Right ventricle myocardium inferior (tissue), 1 donor: ENCODE data around the gene PRODH2. TPM values are rescaled to one million over a fixed set of nuclear protein-coding genes. Genes with fewer than 3 reads are reported as not detected.
"Not testable (repeated sequence)": the region's sequence is repeated elsewhere in the genome, so short reads cannot be mapped to it uniquely, and the experiment has no call there.

Source experiments
- ATAC-seq: fragments of 200-7000 bp; cut with Tn5 transposase; one replicate; pipeline ENCODE4 v1.9.1; 2020; ENCODE audit warnings: mild to moderate bottlenecking, moderate library complexity
- DNase-seq: peaks from one replicate; pipeline ENCODE4 v3.0.0; 2021; ENCODE audit errors: missing footprints
- intact Hi-C: fragments of 100-400 bp; cut with DNase I; formaldehyde crosslinking; loops from one replicate; pipeline ENCODE4 v1.11.0; 2022
- total RNA-seq: library from RNA; stranded (reverse); fragmentation: NEBNext Ultra II Directional; extraction: Animal tissue kit (Norgen Biotek cat#: 25700); gene quantifications from one replicate; pipeline ENCODE4 v1.2.1, GENCODE V29; 2021
- donor health status: DM: no; HTN: yes; CAD: no; lungs with severe emphysema.

PRODH2 gene
- total RNA-seq, 1 donor from 2014 or later: not detected

DNA sequence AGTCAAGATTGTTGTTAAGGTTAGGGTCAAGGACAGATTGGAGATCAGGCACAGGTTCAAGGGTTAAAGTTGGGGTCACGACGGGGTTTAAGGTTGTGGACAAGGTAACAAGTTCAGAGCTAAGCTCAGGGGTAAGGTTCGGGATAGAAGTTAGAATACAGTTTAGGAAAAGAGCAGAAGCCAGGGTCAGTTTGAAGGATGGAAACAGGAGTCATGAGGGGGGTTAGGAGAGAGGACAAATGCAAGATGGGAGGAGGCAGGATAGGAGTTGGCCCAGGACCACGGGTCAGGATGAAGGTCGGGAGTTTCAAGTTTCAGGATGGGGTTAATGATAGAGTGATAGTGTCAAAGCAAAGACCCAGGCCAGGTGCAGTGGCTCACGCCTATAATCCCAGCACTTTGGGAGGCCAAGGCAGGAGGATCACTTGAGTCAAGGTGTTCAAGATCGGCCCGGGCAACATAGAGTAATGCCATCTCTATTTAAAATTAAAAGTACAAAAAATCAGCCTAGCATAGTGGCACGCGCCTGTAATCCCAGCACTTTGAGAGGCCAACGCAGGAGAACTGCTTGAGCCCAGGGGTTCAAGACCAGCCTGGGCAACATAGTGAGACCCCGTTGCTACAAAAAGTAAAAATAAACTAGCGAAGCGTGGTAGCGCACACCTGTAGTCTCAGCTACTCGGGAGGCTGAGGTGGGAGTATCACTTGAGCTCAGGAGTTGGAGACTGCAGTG is 32.0 kb upstream of the PRODH2 start:
- ATAC-seq: no peak
- intact Hi-C loops: no loop called here
- no peak for DNase-seq

DNA sequence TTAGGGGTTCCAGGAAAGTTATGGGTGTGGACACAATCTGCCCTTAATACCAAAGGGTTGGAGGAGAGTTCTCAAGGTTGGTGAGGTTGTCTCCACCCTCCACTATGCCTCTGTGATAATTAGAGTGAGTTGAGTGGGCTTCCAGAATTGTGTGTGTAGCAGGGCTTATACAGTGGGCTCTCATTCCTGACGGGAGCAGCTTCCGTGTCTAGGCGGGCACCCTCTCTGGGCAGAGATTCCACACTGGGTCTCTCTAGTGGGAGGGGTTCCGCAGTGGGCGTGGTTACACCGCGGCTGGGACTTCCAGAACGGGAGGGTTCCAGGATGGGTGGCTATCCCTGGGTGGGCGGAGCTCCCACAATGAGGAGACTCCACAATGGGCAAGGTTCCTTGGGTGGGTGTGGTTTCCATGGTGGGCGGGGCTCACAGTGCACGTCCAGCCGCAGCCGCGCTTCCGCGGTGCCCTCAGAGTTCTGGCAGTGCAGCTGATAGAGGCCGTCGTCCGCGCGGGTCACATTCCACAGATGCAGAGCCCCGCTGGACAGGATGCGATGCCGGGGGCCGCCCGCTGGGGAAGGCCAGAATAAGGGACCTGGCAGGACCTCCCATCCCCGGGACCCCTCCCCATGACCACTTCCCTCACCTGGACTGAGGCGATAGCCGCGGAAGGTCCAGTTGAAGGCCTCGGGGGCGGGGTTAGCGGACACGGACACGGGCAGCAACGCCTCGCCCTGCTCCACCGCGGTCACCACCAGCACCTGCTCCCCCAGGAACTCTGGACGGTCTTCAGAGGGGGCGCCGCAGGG is 31.2 kb upstream of the PRODH2 start:
- intact Hi-C loops: no loop called here
- ATAC-seq: no peak
- DNase-seq: no peak

DNA sequence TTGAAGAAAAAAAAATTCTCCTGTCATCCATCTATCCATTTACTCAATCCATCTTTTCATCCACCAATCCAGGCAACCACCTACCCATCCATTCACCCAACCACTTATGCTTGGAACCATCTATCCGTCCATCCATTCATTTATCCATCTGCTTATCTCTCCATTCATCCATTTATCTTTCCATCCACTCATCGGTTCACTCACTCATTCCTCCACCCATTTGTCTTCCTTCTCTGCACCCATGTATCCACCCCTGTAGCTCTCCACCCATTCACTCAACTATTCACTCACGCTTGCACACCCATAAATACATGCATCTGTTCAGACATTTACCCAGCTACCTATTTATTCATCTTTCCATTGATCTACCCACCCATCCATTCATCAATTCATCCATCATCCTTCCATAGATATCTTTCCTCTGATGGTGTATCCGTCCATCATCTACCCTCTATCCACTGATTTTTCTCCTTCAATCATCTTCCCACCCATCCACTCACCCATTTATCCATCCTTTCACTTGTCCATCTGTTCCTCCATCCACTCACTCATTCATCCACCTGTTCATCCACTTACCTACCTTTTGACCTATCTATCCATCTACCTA is 30.1 kb upstream of the PRODH2 start:
- DNase-seq (no peak), ATAC-seq (no peak)
- intact Hi-C loops: no loop called here

DNA sequence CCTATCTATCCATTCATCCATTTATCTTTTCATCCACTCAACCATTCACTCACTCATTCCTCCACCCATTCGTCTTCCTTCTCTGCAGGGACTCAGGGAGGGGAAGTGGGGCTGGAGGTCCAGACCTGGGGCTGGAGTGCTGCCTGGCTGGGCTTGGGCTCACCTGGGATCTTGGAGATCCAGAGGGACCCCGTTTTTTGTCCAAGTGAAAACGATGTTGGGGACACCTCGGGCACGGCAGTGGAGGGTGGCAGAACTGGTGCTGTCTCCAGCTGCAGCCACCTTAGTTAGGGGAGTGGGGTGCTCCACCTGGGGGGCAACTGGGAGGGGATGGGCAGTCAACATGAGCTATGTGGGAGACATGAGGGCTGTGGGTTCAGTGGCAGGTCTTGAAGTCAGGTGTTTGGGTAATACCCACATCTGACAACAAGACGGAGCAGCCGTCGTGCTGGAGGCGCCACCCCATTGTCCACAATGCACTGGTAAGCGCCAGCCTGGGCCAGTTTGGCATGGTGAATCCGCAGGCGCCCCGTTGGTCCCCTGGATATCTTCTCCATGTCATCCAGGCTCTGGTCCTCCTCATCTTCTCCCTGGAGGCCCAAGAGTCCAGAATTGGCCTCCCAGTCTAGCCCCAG is 29.4 kb upstream of the PRODH2 start:
- intact Hi-C loops: no loop called here
- ATAC-seq: no peak
- no peak for DNase-seq

DNA sequence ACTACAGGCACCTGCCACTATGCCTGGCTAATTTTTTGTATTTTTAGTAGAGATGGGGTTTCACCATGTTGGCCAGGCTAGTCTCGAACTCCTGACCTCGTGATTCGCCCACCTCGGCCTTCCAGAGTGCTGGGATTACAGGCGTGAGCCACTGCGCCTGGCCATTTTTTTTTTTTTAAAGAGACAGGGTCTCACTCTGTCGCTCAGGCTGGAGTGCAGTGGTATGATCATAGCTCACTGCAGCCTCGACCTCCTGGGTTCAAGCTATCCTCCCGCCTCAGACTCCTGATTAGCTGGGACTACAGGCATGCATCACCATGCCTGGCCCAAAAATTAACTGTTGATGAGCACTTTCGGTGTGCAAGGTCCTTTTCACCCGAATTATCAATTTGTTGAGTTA is 23.5 kb upstream of the PRODH2 start:
- ATAC-seq, intact Hi-C loops, DNase-seq: not testable (repeated sequence)

DNA sequence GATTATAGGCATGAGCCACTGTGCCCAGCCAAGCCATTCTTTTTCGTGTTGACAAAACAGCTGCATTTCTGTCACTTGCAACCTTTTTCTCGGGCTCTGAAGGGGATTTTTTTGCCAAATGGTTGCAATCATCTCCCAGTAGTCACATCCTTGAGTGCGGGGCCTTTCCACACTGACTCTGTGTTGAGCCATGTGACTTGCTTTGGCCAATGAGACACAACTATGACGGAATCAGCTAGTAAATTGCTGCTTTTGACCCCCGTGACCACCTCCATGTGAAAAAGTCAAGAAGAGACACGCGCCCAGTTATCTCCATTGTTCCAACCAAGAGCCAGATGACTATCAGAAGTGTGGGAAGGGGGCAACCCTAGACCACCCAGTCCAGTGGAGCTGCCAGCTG is 21.3 kb upstream of the PRODH2 start:
- DNase-seq: no peak
- intact Hi-C loops: no loop called here
- no peak for ATAC-seq

DNA sequence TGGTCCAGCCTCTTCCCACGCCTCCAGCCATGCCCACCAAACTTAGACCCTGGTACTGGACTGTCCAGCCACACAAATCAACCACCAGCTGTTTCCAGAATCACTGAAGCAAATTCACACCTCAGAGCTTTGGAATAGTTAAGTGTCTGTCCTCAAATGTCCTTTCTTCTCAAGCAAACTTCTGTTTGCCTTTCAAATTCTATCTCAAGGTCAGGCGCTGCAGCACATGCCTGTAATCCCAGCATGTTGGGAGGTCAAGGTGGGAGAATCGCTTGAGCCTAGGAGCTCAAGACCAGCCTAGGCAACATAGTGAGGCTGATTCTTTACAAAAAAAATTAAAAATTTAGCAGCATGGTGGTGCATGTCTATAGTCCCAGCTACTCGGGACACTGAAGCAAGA is 19.4 kb upstream of the PRODH2 start:
- no peak for DNase-seq
- intact Hi-C loops: no loop called here
- ATAC-seq: no peak

DNA sequence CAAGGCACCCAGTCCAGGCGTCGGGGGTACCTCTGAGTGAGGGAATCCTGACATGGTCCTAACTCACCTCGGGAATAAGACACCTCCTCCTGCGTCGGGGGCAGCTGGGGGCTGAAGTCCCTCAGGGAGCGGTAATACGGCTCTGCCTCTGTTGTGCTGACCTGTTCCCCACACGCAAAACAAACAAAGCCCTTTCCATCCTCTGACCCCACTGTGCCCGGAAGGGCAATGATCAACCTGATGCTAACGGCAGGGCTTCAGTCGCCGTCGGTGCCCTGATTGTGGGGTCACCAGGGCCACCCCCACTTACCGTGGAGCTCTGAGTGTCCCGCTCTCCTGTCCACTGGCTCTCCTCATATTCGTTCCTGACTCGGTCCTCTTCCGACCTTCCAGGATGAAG is 18.3 kb upstream of the PRODH2 start:
- intact Hi-C loops: no loop called here
- ATAC-seq: no peak
- DNase-seq: no peak

DNA sequence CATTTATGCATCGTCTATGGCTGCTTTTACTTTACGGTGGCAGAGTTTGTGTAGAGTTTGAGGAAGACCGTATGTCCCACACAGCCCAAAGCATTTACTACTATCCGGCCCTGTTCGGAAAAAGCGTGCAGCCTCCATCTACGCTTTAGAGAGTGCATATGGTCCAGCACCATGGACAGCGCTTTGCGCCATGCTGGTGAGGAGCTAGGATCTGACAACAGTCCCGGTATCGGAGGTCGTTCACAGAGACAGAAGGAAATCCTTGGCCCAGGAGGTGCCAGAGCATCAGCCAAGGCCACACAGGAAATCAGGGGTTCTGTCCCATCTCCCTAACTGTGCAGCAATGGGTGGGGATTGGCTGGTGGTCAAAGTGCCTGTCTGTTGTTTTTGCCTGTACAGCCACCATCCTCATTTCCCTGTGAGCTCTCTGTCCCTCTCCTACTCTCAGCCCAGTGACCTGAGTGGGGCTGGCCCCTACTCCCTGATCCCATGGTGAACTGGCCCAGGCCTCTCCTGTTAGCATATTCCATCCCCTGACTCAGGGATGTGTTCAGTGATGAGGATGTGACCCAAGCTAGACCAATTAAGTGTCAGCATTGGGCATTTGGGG is 16.2 kb upstream of the PRODH2 start:
- intact Hi-C loops: no loop called here
- DNase-seq (no peak), ATAC-seq (peak; percentile 57)

DNA sequence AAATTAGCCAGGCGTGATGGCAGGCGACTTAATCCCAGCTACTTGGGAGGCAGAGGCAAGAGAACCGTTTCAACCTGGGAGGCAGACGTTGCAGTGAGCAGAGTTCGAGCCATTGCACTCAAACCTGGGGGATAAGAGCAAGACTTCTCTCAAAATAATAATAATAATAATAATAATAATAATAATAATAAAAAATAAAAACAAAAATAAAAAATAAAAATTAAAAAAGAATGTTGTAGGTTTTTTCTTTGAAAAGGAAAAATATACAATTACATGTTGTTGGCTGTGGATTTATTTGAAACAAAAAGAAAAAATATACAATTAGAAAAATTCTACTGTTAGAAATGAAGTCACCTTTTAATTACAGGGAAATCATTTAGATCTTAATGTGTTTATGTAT is 11.5 kb upstream of the PRODH2 start:
- no peak for DNase-seq
- no peak for ATAC-seq
- intact Hi-C loops: loop anchor here (5.0 kb wide), 1 partner anchor 132 kb away; no protein-coding TSS in a partner anchor

DNA sequence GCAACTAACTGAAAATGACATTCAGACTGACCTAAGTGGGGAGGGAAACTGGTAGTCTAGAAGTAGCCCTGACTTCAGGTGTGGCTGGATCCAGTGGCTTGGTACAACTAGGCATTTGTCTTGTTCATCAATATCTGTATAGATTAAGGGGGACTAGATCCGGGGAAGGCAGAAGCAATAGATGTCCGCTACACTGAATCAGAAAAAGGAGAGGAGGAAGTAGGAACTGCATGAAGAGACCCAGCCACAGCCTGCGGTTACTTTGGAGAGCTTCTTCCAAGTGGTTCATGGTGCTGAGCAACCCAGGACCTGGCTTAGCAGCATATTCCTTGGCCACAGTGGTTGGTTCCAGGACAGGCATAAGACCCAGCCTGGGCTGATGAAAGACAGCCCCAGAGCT is 9.9 kb upstream of the PRODH2 start:
- intact Hi-C loops: loop anchor here (5.0 kb wide), 1 partner anchor 130 kb away; no protein-coding TSS in a partner anchor
- ATAC-seq (no peak), DNase-seq (no peak)

DNA sequence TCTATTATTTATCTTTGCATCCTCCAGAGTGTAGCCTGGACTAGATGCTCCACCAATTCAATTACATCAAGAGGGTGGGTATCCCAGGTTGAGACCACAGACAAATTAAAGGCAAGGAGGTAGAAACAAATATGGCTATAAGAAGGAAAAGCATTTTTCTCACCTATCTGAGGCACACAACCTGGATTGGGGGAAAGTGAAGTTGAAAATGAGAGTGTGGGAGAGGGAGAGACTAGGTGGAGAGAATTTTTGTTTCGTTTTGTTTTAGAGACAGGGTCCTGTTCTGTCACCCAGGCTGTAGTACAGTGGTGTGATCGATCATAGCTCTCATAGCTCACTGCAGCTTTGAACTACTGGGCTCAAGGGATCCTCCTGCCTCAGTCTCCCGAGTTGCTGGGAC is 5.8 kb upstream of the PRODH2 start:
- DNase-seq (no peak), ATAC-seq (no peak)
- intact Hi-C loops: no loop called here

DNA sequence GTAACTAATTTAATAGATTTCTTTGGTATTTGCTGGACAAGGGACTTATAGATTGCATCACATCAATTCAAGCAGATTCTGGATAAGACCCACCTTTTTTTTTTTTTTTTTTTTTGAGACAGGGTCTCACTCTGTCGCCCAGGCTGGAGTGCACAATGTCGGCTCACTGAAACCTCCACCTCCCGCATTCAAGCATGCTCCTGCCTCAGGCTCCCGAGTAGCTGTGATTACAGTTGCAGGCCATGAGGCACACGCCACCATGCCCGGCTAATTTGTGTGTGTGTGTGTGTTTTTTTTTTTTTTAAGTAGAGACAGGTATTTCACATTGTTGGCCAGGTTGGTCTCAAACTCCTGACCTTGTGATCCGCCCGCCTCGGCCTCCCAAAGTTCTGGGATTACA is 4.2 kb upstream of the PRODH2 start:
- intact Hi-C loops: no loop called here
- DNase-seq (no peak), ATAC-seq (no peak)

DNA sequence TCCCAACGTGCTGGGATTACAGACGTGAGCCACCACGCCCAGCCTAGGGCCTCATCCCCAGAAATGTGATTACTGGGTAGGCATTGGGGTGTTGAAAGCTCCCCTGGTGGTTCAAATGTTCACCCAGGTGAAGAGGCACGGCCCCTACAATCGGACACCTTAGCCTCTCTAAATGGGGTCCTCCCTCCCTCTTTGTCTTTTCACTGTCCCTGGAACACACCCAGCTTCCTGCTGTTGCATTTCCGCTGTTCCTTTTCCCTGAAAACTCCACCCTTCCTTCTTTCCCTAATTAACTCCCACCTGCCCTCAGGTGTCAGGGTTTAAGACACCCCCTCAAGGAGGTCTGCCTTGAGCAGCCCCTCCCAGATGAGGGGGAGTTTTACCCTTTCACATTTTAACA is 3.6 kb upstream of the PRODH2 start:
- ATAC-seq (no peak), DNase-seq (no peak)
- intact Hi-C loops: no loop called here

DNA sequence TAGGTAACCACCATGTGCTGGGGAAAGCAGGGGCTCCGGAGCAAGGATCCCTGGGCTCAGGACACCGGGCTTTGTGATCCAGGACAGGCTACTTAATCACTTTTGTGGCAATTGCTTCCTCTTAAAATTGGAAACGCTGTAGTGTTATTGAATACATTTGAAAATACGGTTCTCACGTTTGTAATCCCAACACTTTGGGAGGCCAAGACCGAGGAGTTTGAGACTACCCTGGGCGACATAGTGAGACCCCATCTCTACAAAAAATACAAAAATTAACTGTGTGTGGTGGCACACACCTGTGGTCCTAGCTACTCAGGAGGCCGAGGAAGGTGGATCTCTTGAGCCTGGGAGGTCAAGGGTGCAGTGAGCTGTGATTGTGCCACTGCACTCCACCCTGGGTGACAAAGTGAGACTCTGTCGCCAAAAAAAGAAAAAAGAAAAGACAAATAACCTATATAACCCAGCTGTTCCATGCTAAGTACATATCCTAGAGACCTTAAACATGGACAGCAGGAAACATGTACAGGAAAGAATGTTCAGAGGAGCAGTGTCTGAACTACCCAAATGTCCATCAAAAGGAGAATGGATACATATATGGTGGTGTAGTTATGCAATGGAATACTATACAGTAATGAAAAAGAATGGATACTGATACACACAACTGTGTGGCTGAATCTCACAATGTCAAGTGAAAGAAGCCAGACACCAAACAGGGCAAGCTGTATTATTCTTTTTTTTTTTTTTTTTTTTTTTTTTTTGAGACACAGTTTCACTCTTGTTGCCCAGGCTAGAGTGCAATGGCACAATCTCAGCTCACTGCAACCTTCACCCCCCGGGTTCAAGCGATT is 622 bp upstream of the PRODH2 start:
- no peak for ATAC-seq
- intact Hi-C loops: no loop called here

DNA sequence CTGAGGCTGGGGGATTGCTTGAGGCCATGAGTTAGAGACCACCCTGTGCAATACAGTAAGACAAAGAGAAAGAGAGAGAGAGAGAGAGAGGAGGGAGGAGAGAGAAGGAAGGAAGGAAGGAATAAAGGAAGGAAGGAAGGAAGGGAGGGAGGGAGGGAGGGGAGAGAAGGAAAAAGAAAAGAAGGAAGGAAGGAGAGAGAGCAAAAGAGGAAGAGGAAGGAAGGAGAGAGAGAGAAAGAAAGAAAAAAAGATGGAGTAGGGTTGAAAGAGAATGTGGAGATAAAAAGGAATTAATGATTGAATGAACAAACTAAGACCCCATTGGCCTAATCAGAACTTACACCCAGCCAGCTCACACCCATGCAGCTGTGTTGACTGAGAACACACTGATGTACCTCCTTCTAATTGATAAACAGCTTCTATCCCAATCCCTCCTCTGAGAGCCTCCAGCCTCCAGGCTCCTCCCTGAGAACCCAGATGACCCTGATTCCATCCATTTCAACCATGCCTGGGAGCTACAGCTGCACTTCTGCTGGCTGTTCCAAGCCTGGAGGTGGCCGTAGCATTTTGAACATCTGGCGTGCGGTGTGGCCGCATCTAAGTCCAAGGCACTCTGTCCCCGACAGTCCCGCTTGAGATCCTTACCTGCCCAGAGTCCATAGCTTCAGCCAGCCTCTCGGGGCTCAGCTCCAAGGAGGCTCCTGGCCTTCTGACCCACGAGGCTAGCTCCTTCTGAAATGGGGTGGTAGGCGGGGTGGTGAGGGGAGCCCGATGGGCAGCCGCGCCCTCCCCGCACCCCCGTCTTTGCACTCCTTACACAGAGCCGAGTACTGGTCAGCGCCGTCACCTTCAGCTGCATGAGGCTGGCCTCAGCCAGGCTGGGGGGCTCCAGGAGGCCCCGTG is 1.1 kb downstream of the PRODH2 start:
- DNase-seq: no peak
- intact Hi-C loops: no loop called here
- no peak for ATAC-seq

More for the DNA sequence above, 622 bp upstream of the PRODH2 start:
- DNase-seq: no peak

DNA sequence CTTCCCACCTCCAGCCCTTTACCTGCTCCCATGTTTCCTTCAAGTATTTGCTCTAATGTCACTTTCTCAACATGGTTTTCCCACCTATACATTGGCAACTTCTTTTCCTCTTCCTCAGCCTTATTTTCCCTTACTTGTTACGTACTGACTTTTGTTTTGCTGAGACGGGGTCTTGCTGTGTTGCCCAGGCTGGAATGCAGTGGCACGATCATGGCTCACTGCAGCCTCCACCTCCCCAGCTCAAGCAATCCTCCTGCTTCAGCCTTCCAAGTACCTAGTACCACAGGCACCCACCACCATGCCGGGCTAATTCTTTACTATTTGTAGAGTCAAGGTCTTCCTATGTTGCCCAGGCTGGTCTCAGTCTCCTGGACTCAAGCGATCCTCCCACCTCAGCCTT is 5.0 kb downstream of the PRODH2 start:
- ATAC-seq: no peak
- intact Hi-C loops: no loop called here
- DNase-seq: no peak
